GM18511 (cell line): ENCODE measurements around the gene VAMP8.
"Not testable (repeated sequence)": the region's sequence is repeated elsewhere in the genome, so short reads cannot be mapped to it uniquely, and the experiment has no call there.

ENCODE experiments used
- ATAC-seq: cut with Tn5 transposase; IDR thresholded peaks from one replicate; pipeline ENCODE4 v1.9.1; 2021; ENCODE audit warnings: mild to moderate bottlenecking, moderate library complexity; ENCODE audit not compliant: unreplicated experiment

VAMP8 gene

GRCh38 chr2:85577386-85578242 lies at the start of gene VAMP8:
Gene VAMP8, plus strand, starts transcription at chr2:85577586. Its CDS starts 61 bp downstream, at chr2:85577647.
- ATAC-seq = peak; percentile 86

DNA sequence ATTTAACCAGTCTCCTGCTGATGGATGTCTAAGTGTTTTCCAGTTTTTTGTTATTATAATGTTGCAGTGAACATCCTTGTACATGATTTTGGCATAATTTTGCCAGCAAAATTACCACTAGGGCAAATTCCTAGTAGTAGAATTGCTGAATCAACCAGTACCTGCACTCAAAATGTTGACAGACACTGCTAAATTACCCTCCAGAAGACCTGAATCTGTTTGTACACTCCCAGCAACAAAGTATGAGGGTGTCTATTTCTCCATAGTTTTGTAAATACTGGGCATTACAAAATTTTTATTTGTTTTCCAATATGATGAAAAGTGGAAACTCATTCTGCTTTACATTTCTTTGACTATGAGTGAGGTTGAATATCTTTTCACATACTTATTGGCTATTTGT lies 49.6 kb upstream of the VAMP8 start:
- no peak for ATAC-seq

GRCh38 chr2:85528355-85528754 lies 49.0 kb upstream of the VAMP8 start:
- no peak for ATAC-seq

DNA sequence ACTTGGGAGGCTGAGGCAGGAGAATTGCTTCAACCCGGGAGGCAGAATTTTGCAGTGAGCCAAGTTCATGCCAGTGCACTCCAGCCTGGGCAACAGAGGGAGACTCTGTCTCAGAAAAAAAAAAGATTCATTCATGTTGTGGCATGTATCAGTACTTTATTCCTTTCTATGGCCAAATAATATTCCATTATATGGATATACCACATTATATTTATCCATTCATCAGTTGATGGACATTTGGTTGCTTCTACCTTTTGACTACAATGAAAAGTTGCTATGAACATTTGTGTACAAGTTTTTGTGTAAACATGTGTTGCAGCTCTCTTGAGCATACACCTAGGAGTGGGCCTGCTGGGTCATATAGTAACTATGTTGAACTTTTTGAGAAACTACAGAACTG lies 47.6 kb upstream of the VAMP8 start:
- no peak for ATAC-seq

DNA sequence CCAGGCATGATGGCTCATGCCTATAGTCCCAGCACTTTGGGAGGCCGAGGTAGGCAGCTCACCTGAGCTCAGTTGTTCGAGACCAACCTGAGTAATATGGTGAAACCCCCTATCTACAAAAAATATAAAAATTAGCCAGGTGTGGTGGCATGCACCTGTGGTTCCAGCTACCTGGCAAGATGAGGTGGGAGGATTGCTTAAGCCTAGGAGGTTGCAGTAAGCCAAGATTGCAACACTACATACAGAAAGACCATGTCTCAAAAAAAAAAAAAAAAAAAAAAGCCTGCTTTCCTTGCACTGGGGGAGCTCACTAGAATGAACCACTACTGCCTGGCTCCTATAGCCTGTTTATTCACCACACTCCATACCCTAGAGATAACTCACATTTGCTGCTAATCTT lies 45.8 kb upstream of the VAMP8 start:
- ATAC-seq = no peak

- no peak for ATAC-seq
These were observed 43.3 kb upstream of the VAMP8 start for GRCh38 chr2:85534099-85534498.

- no peak for ATAC-seq
These were observed 42.5 kb upstream of the VAMP8 start for GRCh38 chr2:85534881-85535280.

DNA sequence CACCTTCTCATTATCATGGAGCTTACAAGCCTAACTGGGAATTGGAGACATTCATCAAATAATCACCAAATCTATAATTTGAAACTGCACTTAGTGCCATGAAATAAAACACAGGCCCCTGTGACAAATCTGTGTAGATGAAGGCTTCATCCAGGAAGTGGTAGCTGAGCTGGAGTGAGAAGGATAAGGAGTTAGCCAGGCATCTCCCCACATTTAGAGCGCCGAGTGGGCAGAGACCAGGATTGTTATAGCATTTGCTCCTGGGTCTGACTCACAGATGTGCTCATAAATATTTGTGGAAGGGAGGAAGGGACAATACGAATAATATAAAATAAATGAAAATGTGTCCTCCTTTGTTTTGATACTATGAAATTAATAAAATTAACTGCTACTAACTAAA lies 40.9 kb upstream of the VAMP8 start:
- no peak for ATAC-seq

DNA sequence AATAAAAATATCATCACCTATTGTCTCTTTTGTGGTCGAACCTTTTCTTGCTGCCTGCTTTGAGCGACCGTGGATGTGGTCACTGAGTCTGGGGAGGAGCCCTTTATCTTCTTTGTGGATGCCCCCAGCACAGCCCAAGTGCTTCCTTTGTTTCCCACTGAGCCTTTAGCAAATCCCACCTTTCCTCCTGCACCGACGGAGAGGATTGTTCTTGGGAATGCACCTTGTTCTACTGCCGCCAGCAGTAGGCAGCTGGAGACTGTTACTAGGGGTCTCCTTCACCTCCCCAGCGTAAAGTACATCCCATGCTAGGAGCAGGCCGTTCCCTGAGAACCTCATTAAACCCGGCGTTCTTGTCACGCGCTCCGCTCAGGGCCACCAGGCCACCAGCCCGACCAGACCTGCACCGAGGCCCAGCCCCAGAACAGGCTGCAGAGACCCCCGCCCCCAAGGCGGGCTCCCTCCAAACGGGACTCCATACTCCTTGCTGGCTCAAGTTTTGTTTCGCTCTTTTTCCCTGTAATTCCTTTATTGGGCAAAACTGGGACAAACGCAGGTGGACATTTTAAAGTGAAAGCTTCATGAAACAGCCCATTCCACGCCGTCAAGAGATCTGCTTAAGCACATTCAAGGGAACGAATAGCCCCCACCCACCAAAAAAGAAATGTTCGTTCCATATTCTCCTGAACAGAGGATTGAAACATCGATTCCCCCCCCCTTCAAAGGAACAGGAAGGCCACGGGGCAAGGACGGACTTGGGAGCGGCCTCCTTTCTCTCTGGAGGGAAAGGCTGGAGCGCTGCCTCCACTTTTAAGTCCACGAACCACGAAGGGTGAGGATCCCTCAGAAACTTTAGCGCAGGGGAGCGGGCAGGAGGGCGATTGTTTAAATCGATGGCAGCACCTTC lies 39.5 kb upstream of the VAMP8 start:
- ATAC-seq = no peak

DNA sequence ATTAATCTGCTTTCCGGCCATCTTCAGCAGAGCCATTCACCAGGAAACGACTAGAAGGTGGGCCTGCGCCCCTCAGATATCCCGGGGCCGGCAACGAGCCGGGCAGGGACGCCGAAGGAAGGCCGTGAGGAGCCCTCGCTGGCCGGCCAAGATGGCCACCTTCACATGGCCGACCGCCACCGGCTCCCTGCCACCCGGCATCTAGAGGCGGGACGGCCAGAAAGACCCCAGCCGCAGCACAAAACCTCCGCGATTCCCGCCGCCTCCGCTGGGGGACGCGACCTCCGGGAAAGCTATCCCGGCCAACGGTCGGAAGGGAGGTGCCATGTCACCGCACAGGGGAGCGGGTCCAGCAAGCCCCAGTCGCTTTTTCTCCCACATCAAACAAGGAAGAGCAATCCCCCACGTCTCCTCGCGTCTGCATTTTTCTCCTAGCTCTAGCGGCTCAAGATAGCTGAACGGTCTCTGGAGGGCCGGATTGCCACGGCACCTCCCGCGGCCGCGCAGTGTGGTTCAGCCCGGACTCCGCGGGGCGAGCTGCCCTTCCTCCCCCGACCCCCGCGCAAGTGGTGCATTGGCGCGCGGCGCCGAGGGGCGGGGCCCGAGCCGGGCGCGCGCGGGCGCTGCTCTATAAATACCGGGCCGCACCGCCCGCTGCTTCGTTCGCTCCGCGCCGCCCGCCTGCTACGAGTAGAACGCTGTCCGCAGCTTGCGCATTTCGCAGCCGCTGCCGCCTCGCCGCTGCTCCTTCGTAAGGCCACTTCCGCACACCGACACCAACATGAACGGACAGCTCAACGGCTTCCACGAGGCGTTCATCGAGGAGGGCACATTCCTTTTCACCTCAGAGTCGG lies 38.7 kb upstream of the VAMP8 start, which contains the start of gene MAT2A:
TSS of gene MAT2A (plus strand) at position 662 of the 854 bp plus-strand sequence. CDS start at position 782, 120 bp downstream.
- peak; percentile 81 for ATAC-seq

GRCh38 chr2:85539361-85540132 lies 37.8 kb upstream of the VAMP8 start:
- ATAC-seq = peak; percentile 41

- ATAC-seq = no peak
These were observed 37.2 kb upstream of the VAMP8 start for GRCh38 chr2:85540133-85540648.

DNA sequence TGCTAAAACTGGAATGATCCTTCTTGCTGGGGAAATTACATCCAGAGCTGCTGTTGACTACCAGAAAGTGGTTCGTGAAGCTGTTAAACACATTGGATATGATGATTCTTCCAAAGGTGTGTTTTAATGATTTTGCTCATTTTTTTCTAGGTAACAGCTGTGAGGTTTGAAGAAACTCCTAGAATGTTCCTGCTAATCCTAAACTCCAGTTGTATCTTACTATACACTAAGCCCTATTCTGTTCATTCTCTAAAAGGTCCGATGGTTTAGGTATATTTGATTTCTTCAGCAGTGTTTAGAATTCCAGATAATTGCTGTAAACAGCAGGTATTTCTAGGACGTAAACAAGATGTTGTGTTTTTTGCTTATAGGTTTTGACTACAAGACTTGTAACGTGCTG lies 36.1 kb upstream of the VAMP8 start:
- no peak for ATAC-seq

DNA sequence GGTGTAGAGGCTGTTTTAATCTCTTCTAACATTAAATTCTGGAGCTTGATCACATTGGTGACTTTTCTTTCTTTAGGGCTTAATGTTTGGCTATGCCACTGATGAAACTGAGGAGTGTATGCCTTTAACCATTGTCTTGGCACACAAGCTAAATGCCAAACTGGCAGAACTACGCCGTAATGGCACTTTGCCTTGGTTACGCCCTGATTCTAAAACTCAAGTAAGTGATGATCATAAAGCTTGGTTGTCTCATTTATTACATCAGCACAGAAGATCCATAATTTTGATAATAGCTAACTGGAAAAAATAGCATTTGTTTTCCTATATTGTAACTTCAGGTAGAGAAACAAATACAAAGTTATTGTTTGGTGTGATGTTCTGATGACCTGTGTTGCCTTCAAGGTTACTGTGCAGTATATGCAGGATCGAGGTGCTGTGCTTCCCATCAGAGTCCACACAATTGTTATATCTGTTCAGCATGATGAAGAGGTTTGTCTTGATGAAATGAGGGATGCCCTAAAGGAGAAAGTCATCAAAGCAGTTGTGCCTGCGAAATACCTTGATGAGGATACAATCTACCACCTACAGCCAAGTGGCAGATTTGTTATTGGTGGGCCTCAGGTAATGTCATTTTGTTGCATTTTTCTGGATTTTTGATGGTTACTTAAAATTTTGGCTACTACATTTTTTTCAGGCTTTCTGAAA lies 35.5 kb upstream of the VAMP8 start:
- no peak for ATAC-seq

DNA sequence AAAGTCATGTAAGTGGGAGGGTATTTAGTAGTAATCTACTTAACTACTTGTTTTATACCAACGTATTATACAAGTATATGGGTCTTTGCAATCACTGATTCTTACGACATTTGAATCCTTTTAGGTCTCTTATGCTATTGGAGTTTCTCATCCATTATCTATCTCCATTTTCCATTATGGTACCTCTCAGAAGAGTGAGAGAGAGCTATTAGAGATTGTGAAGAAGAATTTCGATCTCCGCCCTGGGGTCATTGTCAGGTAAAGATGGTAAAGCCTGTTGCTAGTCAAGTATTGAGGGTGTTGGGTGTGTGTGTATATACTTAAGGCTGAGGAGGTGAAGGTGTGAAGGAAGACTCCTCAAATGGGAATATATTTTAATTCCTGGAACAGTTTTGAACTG lies 34.6 kb upstream of the VAMP8 start:
- ATAC-seq = no peak

DNA sequence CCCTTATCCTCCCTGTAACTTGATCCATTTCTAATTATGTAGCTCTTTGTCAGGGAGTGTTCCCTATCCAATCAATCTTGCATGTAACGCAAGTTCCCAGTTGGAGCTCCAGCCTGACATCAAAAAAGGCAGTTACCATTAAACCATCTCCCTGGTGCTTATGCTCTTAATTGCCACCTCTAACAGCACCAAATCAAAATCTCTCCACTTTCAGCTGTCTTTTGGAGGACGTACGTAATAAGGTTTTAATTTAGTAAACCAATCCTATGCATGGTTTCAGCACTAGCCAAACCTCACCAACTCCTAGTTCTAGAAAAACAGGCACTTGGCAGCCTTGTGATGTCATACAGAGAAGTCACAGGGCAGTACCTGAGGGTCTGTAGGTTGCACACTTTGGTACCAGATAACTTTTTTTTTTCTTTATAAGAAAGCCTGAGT lies 33.1 kb upstream of the VAMP8 start:
- ATAC-seq = not testable (repeated sequence)

GRCh38 chr2:85544915-85545779 lies 32.2 kb upstream of the VAMP8 start:
- not testable (repeated sequence) for ATAC-seq

- no peak for ATAC-seq
These were observed 31.6 kb upstream of the VAMP8 start for GRCh38 chr2:85545780-85546240.
